Measurements from ENCODE around the gene GATA1.

The GATA1 gene

DNA sequence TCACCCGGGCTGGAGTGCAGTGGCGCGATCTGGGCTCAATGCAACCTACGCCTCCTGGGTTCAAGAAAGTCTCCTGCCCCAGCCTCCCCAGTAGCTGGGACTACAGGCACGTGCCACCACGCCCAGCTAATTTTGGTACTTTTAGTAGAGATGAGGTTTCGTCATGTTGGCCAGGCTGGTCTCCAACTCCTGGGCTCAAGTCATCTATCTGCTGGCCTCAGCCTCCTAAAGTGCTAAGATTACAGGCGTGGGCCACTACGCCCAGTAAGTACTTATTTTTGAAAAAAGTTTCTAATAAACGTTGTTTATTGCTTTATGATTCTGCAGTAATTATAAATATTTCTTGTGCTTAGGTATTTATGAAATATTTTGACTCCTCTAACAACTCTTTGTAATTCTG, 53.3 kb downstream of the GATA1 start:
- in situ Hi-C loops (cut with MboI; ENCODE audit: low sequenced_read_pairs), result no loop called here

Data from HL-60/S4 treated with retinoic acid at 250 ng/mL for 4 days and 3 days (cell line).